OCI-LY7 (cell line): ENCODE results near the gene COQ8A. TPM values are rescaled to one million over a fixed set of nuclear protein-coding genes. Genes with fewer than 3 reads are reported as not detected.

ENCODE experiments used
- BruUV-seq: library from RNA; stranded (reverse); fragments of 400-500 nt; replicated peaks from 2 replicates; lab custom pipeline; 2021; lab: Mats Ljungman, UMichigan
- CTCF ChIA-PET: fragments of 300-600 bp; sonication (Branson Sonifier 250); formaldehyde crosslinking; loops from one replicate; lab custom pipeline; 2022; ENCODE audit warnings: antibody characterized with exemption; ENCODE audit not compliant: unreplicated experiment; lab: Charles Lee
- POLR2A ChIA-PET: fragments of 300-600 bp; sonication (Branson Sonifier 250); formaldehyde crosslinking; loops from one replicate; lab custom pipeline; 2022; ENCODE audit warnings: antibody characterized with exemption; lab: Charles Lee
- DNase-seq: peaks from one replicate; pipeline ENCODE4 v3.0.0-alpha.2; 2015; ENCODE audit warnings: low spot score
- H2AFZ ChIP-seq: fragments of 200-600 bp; sonication (generic), shearing (Covaris generic); 2 replicates; pipeline ENCODE4 v1.6.1; 2014; ENCODE audit warnings: mild to moderate bottlenecking, antibody characterized with exemption, low read length, moderate library complexity
- H3K27ac ChIP-seq: fragments of 200-600 bp; sonication (generic); 2 replicates; pipeline ENCODE4 v1.5.1; 2014; ENCODE audit warnings: mixed run types, low read depth, mild to moderate bottlenecking, moderate library complexity, low read length, inconsistent platforms; ENCODE audit not compliant: poor library complexity, severe bottlenecking
- H3K36me3 ChIP-seq: fragments of 200-600 bp; sonication (generic); 2 replicates; pipeline ENCODE4 v1.6.1; 2014; ENCODE audit warnings: mild to moderate bottlenecking, antibody characterized with exemption, low read length, moderate library complexity, mixed read lengths; ENCODE audit not compliant: insufficient read depth
- H3K4me1 ChIP-seq: fragments of 200-600 bp; sonication (generic); 2 replicates; pipeline ENCODE4 v1.5.1; 2014; ENCODE audit warnings: mild to moderate bottlenecking, low read length; ENCODE audit not compliant: insufficient read depth, poor library complexity, severe bottlenecking
- H3K4me2 ChIP-seq: fragments of 200-600 bp; sonication (generic); 2 replicates; pipeline ENCODE4 v1.6.1; 2014; ENCODE audit warnings: mild to moderate bottlenecking, low read length
- H3K4me3 ChIP-seq: fragments of 200-600 bp; sonication (generic); 2 replicates; pipeline ENCODE4 v1.5.1; 2014; ENCODE audit warnings: mild to moderate bottlenecking, low read depth, low read length; ENCODE audit not compliant: poor library complexity, severe bottlenecking
- H3K79me2 ChIP-seq: fragments of 200-600 bp; sonication (generic); 2 replicates; pipeline ENCODE4 v1.6.1; 2016; ENCODE audit warnings: low read depth, mild to moderate bottlenecking, low read length, moderate library complexity, mixed read lengths; ENCODE audit not compliant: insufficient read depth
- H3K9me2 ChIP-seq: fragments of 200-600 bp; sonication (generic); 2 replicates; pipeline ENCODE4 v1.6.1; 2016; ENCODE audit warnings: mild to moderate bottlenecking, low read length, mixed read lengths; ENCODE audit not compliant: insufficient read depth
- H3K9me3 ChIP-seq: fragments of 200-600 bp; sonication (generic); 2 replicates; pipeline ENCODE4 v1.6.1; 2014; ENCODE audit warnings: mild to moderate bottlenecking, mixed run types, low read length, mixed read lengths
- H4K20me1 ChIP-seq: fragments of 200-600 bp; sonication (generic); 2 replicates; pipeline ENCODE4 v1.6.1; 2014; ENCODE audit warnings: mild to moderate bottlenecking, antibody characterized with exemption, low read length, moderate library complexity, mixed read lengths; ENCODE audit not compliant: insufficient read depth
- CTCF ChIP-seq: fragments of 200-600 bp; sonication (generic); conservative IDR thresholded peaks from 2 replicates; pipeline ENCODE4 v1.5.1; 2014; ENCODE audit warnings: mild to moderate bottlenecking, antibody characterized with exemption, low read length, moderate library complexity, mixed read lengths
- EZH2phosphoT487 ChIP-seq: fragments of 200-600 bp; sonication (generic); IDR thresholded peaks from 2 replicates; pipeline ENCODE4 v1.6.1; 2018; ENCODE audit warnings: low read depth, borderline replicate concordance, mild to moderate bottlenecking, mixed run types, antibody characterized with exemption, low read length, moderate library complexity, mixed read lengths
- intact Hi-C: fragments of 100-400 bp; cut with micrococcal nuclease; formaldehyde crosslinking; loops from one replicate; pipeline ENCODE4 v1.10.0; 2022; ENCODE audit not compliant: unreplicated experiment
- total RNA-seq, 2 experiments: library from RNA; depleted of rRNA in 1 of 2; stranded (reverse); fragments of >200 nt in 1 of 2; shearing (Covaris generic) in 1 of 2; gene quantifications; 2 replicates each; pipeline ENCODE4 v1.2.3, GENCODE V29; 2014 to 2022

The COQ8A gene
- total RNA-seq, 2 experiments from 2014 or later = 19.4 to 19.6 TPM

DNA sequence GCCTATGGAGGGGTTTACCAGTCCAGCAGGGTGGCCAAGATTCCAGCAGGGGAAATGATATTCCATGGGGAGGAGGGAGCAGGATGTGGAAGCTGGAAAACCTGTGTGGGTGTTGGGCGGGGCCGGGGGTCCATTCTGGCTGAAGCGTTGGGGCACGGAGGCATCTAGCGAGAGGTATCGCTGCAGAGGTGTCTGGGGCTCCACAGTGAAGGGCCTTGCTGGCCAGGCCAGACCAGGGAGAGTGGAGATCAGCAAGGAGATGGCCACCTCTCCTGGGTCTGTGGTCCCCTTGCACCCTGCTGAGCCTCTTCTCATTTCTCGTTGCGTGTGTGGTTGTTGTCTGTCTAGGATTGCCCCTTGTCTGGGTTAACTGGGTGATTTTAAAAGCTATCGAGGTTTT lies 6.2 kb downstream of the COQ8A start:
- Histone ChIP-seq H3K4me1 (peaks cover 4% of the 10 kb centered on the region), H3K79me2 (no peaks in the 10 kb centered on the region), H2AFZ (no peak overlapping the region), H3K4me3 (no peak overlapping the region), H3K36me3 (no peaks in the 10 kb centered on the region), H4K20me1 (no peaks in the 10 kb centered on the region; the same call in 1 of the 2 replicates), H3K9me2 (no peaks in the 10 kb centered on the region), H3K9me3 (no peaks in the 10 kb centered on the region), H3K4me2 (no peak overlapping the region), H3K27ac (no peak overlapping the region)
- BruUV-seq = no TSS peak
- ChIA-PET CTCF (no interaction called here), POLR2A (no interaction called here)
- intact Hi-C loops = no loop called here
- no peak for DNase-seq
- no peak for TF ChIP-seq EZH2phosphoT487
- TF ChIP-seq CTCF = no peak

DNA sequence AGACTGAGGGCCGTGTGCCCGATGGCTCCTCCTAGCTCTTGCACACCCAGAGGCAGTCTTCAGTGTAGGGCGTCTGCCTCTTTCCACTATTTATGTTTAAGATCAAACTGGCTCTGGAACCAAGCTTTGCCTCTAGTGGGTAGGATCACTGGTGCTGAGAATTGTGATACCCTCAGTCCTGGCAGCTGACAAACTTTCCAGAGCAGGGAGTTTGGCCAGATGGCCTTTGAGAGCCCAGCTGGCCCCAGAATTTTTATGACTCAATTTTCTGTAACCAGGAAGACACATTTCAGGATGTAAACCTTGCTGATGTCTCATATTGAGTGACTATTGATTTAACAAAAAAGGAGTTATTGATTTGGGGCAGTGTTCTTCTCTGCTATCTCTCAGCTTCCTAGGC lies 6.7 kb downstream of the COQ8A start:
- Histone ChIP-seq H3K27ac (no peak overlapping the region), H3K4me2 (no peak overlapping the region), H3K4me1 (peaks cover 4% of the 10 kb centered on the region), H3K4me3 (no peak overlapping the region), H3K36me3 (no peaks in the 10 kb centered on the region), H2AFZ (no peak overlapping the region), H3K9me3 (no peaks in the 10 kb centered on the region), H3K79me2 (no peaks in the 10 kb centered on the region), H3K9me2 (no peaks in the 10 kb centered on the region), H4K20me1 (no peaks in the 10 kb centered on the region; the same call in 1 of the 2 replicates)
- TF ChIP-seq EZH2phosphoT487 = no peak
- TF ChIP-seq CTCF = no peak
- CTCF ChIA-PET = no interaction called here
- no TSS peak for BruUV-seq
- POLR2A ChIA-PET = no interaction called here
- intact Hi-C loops = no loop called here
- no peak for DNase-seq

- no peak for TF ChIP-seq EZH2phosphoT487
- TF ChIP-seq CTCF = no peak
- no peaks in the 10 kb centered on the region for H3K36me3 ChIP-seq
- no peak overlapping the region for H3K4me3 ChIP-seq
- no peaks in the 10 kb centered on the region for H3K4me1 ChIP-seq
- intact Hi-C loops = no loop called here
- no peak overlapping the region for H3K4me2 ChIP-seq
- POLR2A ChIA-PET = no interaction called here
- no peaks in the 10 kb centered on the region for H3K9me3 ChIP-seq
- CTCF ChIA-PET = no interaction called here
- no peak overlapping the region for H2AFZ ChIP-seq
- H4K20me1 ChIP-seq = no peaks in the 10 kb centered on the region; the same call in 1 of the 2 replicates
- BruUV-seq = no TSS peak
- DNase-seq = no peak
- H3K27ac ChIP-seq = no peak overlapping the region
- H3K79me2 ChIP-seq = no peaks in the 10 kb centered on the region
- no peaks in the 10 kb centered on the region for H3K9me2 ChIP-seq
Measured at GRCh38 chr1:226948051-226948450, 8.0 kb downstream of the COQ8A start.
